NCI-H526 treated with DMSO at 0.1 percent for 48 hours (cell line): Measurements from ENCODE around the gene HCK.

Experiments
- DNase-seq: peaks from one replicate; lab custom pipeline; 2025; lab: John Stamatoyannopoulos, UW

Gene HCK

GRCh38 chr20:32129863-32130262, 77.8 kb downstream of the HCK start:
- no peak for DNase-seq

GRCh38 chr20:32130352-32130751, 78.3 kb downstream of the HCK start:
- no peak for DNase-seq

GRCh38 chr20:32130965-32131364, 78.9 kb downstream of the HCK start:
- no peak for DNase-seq

- DNase-seq, result no peak
Observed at GRCh38 chr20:32132911-32133549, 81.0 kb downstream of the HCK start.

GRCh38 chr20:32134026-32134425, 82.0 kb downstream of the HCK start:
- no peak for DNase-seq

GRCh38 chr20:32135983-32136515, 84.0 kb downstream of the HCK start:
- peak; percentile 12 for DNase-seq

GRCh38 chr20:32138921-32139320, 86.9 kb downstream of the HCK start:
- no peak for DNase-seq

- DNase-seq, result no peak
Observed at GRCh38 chr20:32139947-32140346, 87.9 kb downstream of the HCK start.

- DNase-seq, result no peak
Observed at GRCh38 chr20:32140603-32141002, 88.6 kb downstream of the HCK start.

GRCh38 chr20:32141465-32141980, 89.5 kb downstream of the HCK start:
- no peak for DNase-seq

- DNase-seq, result no peak
Observed at GRCh38 chr20:32142088-32142487, 90.0 kb downstream of the HCK start.

GRCh38 chr20:32142991-32143390, 90.9 kb downstream of the HCK start:
- no peak for DNase-seq

GRCh38 chr20:32144898-32145662, 93.0 kb downstream of the HCK start:
- no peak for DNase-seq

GRCh38 chr20:32149566-32150170, 97.6 kb downstream of the HCK start:
- DNase-seq, result no peak

- no peak for DNase-seq
Observed at GRCh38 chr20:32150291-32150848, 98.3 kb downstream of the HCK start.
